Loucy (cell line): ENCODE measurements around the gene ABLIM1.

Experiments used
- EZH2phosphoT487 ChIP-seq: fragments of 200-600 bp; IDR thresholded peaks from 2 replicates; pipeline ENCODE4 v1.6.1; 2018; ENCODE audit warnings: antibody characterized with exemption, mild to moderate bottlenecking, moderate library complexity, borderline replicate concordance
- TF ChIP-seq, protein P1 (sequence below): fragments of 200-600 bp; sonication (generic); conservative IDR thresholded peaks from 2 replicates; pipeline ENCODE4 v1.5.1; 2014; ENCODE audit warnings: mild to moderate bottlenecking, antibody characterized with exemption, low read length

DNA sequence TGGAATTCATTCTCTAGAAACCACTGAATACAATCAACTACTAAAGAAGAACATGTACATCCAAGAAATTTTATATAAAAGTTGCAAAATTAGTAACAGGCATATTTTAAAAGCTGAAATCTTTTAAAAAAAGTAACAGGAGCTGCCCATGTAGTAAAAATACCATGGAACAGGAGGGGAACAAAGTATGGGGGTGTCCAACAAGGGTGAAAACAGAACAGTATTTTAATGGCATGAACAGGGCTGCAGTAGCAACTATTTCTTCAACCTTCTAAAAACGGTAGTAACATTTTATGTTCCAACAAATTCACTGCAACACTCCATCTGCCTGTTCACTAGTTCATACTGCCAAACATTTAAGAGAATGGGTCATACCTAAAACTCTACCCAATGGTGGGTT, 77.0 kb downstream of the ABLIM1 start:
- TF ChIP-seq, protein P1, sequence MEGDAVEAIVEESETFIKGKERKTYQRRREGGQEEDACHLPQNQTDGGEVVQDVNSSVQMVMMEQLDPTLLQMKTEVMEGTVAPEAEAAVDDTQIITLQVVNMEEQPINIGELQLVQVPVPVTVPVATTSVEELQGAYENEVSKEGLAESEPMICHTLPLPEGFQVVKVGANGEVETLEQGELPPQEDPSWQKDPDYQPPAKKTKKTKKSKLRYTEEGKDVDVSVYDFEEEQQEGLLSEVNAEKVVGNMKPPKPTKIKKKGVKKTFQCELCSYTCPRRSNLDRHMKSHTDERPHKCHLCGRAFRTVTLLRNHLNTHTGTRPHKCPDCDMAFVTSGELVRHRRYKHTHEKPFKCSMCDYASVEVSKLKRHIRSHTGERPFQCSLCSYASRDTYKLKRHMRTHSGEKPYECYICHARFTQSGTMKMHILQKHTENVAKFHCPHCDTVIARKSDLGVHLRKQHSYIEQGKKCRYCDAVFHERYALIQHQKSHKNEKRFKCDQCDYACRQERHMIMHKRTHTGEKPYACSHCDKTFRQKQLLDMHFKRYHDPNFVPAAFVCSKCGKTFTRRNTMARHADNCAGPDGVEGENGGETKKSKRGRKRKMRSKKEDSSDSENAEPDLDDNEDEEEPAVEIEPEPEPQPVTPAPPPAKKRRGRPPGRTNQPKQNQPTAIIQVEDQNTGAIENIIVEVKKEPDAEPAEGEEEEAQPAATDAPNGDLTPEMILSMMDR: no peak
- no peak for TF ChIP-seq EZH2phosphoT487
